HG03342 (cell line): Measurements from ENCODE around the gene STOX2.

Source experiments
- ATAC-seq: cut with Tn5 transposase; IDR thresholded peaks from one replicate; pipeline ENCODE4 v1.9.1; 2021; ENCODE audit warnings: mild to moderate bottlenecking, moderate library complexity; ENCODE audit not compliant: unreplicated experiment

Gene STOX2, protein sequence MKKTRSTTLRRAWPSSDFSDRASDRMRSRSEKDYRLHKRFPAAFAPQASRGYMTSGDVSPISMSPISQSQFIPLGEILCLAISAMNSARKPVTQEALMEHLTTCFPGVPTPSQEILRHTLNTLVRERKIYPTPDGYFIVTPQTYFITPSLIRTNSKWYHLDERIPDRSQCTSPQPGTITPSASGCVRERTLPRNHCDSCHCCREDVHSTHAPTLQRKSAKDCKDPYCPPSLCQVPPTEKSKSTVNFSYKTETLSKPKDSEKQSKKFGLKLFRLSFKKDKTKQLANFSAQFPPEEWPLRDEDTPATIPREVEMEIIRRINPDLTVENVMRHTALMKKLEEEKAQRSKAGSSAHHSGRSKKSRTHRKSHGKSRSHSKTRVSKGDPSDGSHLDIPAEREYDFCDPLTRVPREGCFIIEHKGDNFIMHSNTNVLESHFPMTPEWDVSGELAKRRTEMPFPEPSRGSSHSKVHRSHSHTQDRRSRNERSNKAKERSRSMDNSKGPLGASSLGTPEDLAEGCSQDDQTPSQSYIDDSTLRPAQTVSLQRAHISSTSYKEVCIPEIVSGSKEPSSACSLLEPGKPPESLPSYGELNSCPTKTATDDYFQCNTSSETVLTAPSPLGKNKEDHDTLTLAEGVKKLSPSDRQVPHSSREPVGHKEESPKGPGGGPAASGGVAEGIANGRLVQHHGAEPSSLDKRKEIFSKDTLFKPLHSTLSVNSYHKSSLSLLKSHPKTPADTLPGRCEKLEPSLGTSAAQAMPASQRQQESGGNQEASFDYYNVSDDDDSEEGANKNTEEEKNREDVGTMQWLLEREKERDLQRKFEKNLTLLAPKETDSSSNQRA (N-terminal part only)

GRCh38 chr4:183905081-183905592 lies at the start of gene STOX2:
Gene STOX2, plus strand, starts transcription at chr4:183905307. Its CDS starts 1,484 bp downstream, at chr4:183906791.
- no peak for ATAC-seq

GRCh38 chr4:183855323-183856190 lies 49.5 kb upstream of the STOX2 start:
- ATAC-seq: no peak

DNA sequence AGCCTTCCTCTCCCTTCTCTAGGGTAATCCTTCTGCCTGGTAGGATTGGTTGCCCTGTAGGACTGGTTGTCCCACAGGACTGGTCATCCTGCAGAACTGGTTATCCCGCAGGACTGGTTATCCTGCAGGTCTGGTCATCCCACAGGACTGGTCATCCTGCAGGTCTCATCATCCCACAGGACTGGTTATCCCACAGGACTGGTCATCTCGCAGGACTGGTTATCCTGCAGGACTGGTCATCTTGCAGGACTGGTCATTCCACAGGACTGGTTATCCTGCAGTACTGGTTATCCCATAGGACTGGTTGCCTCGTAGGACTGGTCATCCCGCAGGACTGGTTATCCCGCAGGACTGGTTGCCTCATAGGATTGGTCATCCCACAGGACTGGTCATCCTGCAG lies 48.1 kb upstream of the STOX2 start:
- no peak for ATAC-seq

DNA sequence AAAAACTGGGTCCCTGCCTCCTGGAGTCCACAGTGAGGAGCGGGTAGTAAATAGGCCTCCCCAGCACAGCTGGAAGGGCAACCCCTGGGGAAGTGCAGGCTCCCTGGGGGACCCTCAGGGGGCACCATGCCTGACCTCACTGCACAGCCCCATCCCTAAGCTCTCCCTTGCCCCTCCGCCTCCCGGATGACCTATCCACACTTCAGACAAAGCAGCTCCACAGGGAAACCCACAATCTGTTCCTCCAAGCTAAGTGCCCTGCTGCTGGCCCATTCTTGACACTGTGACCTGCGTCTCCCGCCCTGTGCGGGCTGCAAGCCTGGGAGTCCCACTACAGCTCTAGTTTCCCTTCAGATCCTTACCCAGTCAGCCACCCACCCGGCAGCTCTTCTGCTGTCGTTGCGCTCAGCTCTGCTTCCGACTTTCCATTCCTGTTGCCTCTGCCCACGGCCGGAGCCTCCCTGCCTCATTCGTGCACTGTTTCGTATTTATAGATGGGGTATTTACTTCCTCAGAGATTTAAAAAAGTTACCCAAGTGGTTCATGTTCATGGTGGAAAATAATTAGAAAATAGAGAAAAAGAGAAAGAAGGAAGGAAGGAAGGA lies 47.0 kb upstream of the STOX2 start:
- ATAC-seq: no peak

DNA sequence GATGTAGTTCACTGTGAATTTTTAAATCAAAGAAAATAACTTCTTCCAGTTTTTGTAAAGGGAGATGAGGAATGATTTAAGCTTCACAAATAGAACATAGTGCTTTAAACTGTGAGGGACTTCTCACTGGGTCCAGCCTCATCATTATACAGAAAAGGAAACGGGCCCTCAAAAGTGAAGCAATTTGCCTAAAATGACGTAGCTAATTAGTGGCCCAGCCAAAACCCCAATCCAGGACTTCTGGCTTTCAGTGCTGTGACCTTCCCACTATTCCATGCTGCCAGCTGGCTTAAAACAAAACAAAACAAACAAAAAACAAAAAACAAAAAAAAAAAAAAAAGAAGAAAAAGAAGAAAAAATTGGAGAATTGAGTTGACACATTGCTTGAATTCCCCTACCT lies 45.0 kb upstream of the STOX2 start:
- no peak for ATAC-seq

DNA sequence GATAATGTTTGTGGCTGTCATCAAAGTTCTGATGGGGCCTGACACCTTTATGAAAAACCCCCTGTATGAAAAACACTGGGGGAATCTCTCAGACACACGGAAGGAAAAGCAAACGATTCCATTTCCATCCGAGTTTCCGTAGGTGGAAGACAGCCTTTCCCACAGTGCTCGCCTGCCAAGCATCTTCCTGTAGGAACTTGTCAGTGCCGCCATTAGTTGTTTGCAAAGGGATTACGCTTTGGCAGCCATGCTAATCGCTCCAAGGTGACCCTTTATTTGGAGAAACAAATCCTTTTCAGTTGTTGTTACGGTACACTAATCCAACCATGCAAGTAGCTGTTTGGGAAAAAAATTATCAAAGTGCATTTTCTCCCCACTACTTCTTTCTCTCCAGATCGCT lies 44.4 kb upstream of the STOX2 start:
- ATAC-seq: no peak

- no peak for ATAC-seq
Measured at GRCh38 chr4:183861426-183861825, 43.7 kb upstream of the STOX2 start.

DNA sequence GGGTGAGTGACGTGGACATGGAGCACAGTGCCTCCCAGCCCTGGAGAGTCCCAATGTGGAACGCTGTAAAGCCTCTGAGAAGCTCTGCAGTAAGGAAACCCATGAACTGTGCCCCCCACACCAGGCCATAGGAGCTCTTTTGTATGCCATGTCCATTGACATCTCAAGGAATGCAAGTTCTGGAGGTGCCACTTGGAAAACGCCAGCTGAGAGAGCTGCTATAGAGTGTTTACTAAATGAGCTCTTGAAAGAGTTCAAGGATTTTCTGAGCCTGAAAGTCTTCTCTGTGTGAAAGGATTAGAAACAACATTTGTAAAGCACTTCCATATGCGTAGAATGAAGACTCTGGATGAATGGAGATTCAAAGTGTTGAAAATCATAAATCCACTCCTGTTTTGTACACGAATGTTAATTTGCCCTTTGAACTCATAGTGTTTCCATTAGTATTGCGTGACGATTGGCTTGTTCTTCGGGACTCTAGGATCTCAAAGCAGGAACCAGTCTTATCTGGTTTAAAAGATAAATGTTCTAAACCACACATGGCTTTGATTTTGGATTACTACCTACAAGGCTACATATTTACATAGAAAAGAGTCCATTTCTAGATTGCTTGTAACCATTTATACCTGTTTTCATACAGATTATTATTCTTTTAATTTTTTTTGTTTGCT lies 41.8 kb upstream of the STOX2 start:
- ATAC-seq: no peak

DNA sequence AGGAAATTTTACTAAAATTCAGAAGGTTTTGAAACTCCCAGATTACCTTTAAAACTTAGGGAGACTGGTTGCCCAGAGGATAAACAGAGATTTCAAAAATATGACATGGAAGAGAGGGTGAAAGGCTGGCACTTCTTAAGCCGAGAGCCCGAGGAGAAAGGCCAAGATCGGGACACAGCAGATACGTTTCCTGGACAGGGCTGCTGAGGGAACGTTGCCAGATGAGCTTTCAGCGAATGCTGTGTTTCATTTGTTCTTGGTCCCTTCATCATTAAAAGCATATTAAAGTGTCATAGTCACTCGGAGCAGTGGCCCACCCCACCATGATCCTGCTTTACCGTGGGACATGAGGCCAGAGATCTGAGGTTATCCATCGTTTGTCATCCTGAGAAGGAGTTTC lies 37.9 kb upstream of the STOX2 start:
- ATAC-seq: no peak

- no peak for ATAC-seq
Measured at GRCh38 chr4:183870997-183871396, 34.1 kb upstream of the STOX2 start.

- ATAC-seq: no peak
Measured at GRCh38 chr4:183871581-183871980, 33.5 kb upstream of the STOX2 start.

- no peak for ATAC-seq
Measured at GRCh38 chr4:183872531-183872930, 32.6 kb upstream of the STOX2 start.

- ATAC-seq: no peak
Measured at GRCh38 chr4:183873409-183874185, 31.5 kb upstream of the STOX2 start.

GRCh38 chr4:183875251-183875825 lies 29.8 kb upstream of the STOX2 start:
- ATAC-seq: no peak

DNA sequence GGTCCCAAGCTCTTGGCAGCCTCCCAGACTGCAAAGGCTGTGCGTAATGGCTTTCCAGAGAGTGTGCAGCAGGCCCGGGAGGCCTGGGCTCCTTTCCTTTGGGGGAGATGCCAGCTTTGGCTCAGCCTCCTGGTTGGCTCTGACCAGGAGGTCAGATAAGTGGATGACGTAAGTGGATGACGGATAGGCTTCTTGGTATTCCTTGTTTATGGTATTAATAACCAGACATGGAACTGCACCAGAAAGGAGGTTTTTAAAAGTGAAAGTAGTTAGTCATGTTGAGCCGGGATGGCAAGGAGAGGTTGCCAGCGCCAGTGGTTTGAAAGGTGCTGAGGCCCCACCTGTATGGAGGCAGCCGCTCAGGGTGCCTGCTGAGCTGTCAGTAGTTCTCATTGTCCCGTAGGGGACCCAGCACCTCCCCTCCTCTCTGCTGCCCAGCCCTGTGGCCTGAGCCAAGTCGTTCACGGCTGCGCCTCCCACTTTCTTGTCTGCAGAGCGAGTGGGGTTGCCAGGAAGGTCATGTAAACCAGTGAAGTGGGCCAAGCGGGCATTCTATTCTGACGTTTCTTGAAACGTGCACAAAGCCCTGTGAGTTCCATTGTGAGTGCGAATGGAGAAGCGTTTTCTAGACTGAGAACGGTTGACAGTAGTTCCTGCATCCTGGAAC lies 28.7 kb upstream of the STOX2 start:
- no peak for ATAC-seq

GRCh38 chr4:183878251-183878970 lies 26.7 kb upstream of the STOX2 start:
- no peak for ATAC-seq

DNA sequence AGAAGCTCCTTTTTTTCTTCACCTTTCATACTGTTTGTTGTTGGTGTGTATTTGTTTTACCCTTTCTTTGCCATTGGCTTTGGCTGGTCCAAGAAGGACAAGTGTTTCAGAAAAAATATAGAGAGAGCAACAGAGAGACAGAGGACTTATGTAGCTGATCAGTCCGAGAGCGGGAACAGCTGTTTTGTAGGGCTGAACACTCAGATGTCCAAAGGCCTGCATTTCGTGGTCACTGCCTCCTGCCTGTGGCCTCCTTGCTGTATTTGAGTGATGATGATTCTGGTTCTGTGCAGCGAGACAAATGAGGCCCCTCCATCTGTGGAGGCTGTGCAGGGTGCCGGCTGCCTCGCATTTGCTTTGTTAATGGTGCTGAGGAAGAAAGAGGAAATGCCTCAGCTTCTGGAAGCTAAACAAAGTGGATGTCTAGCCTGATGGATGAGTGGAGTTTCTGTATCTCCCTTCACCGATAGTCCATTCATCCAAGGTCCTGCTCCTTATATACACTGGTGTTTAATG lies 19.8 kb upstream of the STOX2 start:
- no peak for ATAC-seq
